ENCODE measurements around the gene TAPBPL. TPM values are rescaled to one million over a fixed set of nuclear protein-coding genes. Genes with fewer than 3 reads are reported as not detected.

Gene TAPBPL
- polyA plus RNA-seq, 1 of the 3 experiments (the other 2 are of a cell fraction), result 24.1 TPM

DNA sequence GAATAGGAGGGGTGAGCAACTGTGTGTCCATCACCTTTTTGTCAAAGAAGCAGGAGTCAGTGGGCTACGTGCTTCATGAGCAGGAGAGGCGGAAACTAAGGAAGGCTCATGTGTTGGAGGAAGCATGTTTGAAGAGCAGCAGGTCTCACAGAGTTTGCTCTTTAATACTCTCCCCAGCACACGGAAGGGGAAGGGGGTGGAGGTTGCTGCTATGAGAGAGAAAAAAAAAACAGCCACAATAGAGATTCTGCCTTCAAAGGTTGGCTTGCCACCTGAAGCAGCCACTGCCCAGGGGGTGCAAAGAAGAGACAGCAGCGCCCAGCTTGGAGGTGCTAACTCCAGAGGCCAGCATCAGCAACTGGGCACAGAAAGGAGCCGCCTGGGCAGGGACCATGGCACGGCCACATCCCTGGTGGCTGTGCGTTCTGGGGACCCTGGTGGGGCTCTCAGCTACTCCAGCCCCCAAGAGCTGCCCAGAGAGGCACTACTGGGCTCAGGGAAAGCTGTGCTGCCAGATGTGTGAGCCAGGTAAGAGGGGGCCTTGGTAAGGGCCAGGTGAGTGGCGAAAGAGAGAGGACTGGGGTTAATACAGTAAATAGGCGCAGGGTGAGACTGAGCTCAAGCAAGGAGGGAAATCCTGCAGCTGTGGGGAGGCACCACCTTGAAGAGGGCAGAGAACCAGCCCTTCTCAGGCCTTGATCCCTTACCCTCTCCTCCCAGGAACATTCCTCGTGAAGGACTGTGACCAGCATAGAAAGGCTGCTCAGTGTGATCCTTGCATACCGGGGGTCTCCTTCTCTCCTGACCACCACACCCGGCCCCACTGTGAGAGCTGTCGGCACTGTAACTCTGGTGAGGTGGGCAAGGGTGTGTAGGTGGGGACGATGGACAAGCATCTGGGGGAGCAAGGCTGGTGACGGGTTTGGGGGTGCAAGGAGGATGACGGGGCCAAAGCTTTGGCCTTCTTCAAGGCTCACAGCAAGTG is 6.8 kb upstream of the TAPBPL start, which contains the start of gene CD27:
Gene CD27 (plus strand): TSS at position 252 of the 985 bp plus-strand sequence. CDS start 141 bp downstream, at position 393.
- no peak within 1 kb of the TSS for H3K9ac ChIP-seq
- H3K27ac ChIP-seq (ENCODE audit: low read depth in 2 of 2, low read length in 1 of 2), result no peak within 1 kb of the TSS
- no peak for DNase-seq
- no peaks in the 10 kb centered on the region for H3K36me3 ChIP-seq (replicated peaks in 1 of 2; ENCODE audit: control insufficient read depth in 1 of 2, insufficient read depth in 2 of 2, low read length in 1 of 2)
- H3K4me2 ChIP-seq, result no peak within 1 kb of the TSS
- no peak within 1 kb of the TSS for H3K4me3 ChIP-seq (ENCODE audit: low read depth in 2 of 2, low read length in 1 of 2)
- 92% methylated on average over 14 of the region's 16 CpGs for WGBS (ENCODE audit: low lambda C conversion rate)
- peaks cover 0 to 2% of the 10 kb centered on the region in 2 experiments; a peak in 1 of 4 replicates for H3K4me1 ChIP-seq (ENCODE audit: control insufficient read depth in 1 of 2, insufficient read depth in 2 of 2, low read depth in 1 of 2, low read length in 1 of 2)
- ChIA-PET POLR2A (no interaction called here), CTCF (interaction anchor here (1.1 to 2.5 kb wide), 4 partner anchors 20 to 456 kb away, joined by 3 to 14 read pairs (median 6); no protein-coding TSS in a partner anchor)
- no peak within 1 kb of the TSS for H2AFZ ChIP-seq (ENCODE audit: low read depth)
- no peaks in the 10 kb centered on the region for H3K79me2 ChIP-seq (ENCODE audit: insufficient read depth)
- TF ChIP-seq RXRA (IDR thresholded peaks at IDR 0.05; ENCODE audit: borderline replicate concordance, low read depth) (no peak), CHD2 (IDR thresholded peaks at IDR 0.05; ENCODE audit: low read length, partially characterized antibody) (no peak), FOXJ3 (CRISPR knock-in tag; IDR thresholded peaks at IDR 0.05) (no peak), POLR2AphosphoS5 (IDR thresholded peaks at IDR 0.05; ENCODE audit: low read depth, low read length) (no peak), GABPA (IDR thresholded peaks at IDR 0.05; ENCODE audit: low read depth) (no peak), MXI1 (IDR thresholded peaks at IDR 0.05; ENCODE audit: low read depth, low read length) (no peak), ELF1 (IDR thresholded peaks at IDR 0.05) (no peak), EP300 (IDR thresholded peaks at IDR 0.05; ENCODE audit: borderline replicate concordance in 1 of 2, low read depth in 1 of 2, low read length in 1 of 2) (no peak), RFX5 (IDR thresholded peaks at IDR 0.05; ENCODE audit: low read length) (no peak), SMC3 (IDR thresholded peaks at IDR 0.05; ENCODE audit: low read depth, low read length) (no peak), MEF2A (IDR thresholded peaks at IDR 0.05; ENCODE audit: borderline replicate concordance, low read depth) (no peak), NRF1 (IDR thresholded peaks at IDR 0.05; ENCODE audit: low read depth, low read length) (no peak)
- TF ChIP-seq, protein P1, sequence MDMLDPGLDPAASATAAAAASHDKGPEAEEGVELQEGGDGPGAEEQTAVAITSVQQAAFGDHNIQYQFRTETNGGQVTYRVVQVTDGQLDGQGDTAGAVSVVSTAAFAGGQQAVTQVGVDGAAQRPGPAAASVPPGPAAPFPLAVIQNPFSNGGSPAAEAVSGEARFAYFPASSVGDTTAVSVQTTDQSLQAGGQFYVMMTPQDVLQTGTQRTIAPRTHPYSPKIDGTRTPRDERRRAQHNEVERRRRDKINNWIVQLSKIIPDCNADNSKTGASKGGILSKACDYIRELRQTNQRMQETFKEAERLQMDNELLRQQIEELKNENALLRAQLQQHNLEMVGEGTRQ (IDR thresholded peaks at IDR 0.05; ENCODE audit: borderline replicate concordance, low read depth, low read length), result no peak
- H3F3A ChIP-seq (replicated peaks; ENCODE audit: insufficient read depth), result no peaks in the 10 kb centered on the region
- no peaks in the 10 kb centered on the region for H3K27me3 ChIP-seq (ENCODE audit: insufficient read depth)
- H3K9me3 ChIP-seq, result no peaks in the 10 kb centered on the region
- no peaks in the 10 kb centered on the region for H4K20me1 ChIP-seq (ENCODE audit: insufficient read depth)
- H3K9me2 ChIP-seq, result no peaks in the 10 kb centered on the region

DNA sequence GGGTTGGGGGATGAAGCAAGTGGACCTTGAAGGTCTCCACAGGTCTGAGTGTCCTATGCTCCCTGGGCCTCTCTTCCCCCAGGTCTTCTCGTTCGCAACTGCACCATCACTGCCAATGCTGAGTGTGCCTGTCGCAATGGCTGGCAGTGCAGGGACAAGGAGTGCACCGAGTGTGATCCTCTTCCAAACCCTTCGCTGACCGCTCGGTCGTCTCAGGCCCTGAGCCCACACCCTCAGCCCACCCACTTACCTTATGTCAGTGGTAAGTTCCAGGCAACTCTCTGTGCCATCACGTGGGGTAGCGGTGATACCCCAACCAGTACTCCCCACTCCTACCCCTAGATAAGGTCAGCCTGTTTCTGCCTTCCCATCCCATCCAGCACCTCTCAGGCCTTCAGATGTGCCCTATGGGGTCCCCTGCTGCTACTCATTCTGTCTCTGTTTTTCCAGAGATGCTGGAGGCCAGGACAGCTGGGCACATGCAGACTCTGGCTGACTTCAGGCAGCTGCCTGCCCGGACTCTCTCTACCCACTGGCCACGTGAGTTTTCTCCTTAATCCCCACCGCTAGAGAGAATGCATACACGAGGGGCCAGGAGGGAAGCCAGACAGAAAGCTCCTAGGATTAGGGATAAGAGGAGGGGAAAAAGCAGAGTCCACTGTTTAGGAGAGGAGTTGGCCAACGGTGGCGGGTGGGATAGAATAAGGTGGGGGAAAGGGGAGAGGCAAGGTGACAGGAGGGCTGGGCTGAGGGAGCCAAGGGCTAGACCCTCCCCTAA is 1.6 kb upstream of the TAPBPL start:
- H3K9me2 ChIP-seq, result no peaks in the 10 kb centered on the region
- peak overlapping the region; percentile 63 to 69 for H3K4me3 ChIP-seq (ENCODE audit: low read depth in 2 of 2, low read length in 1 of 2)
- 93% methylated on average over 16 of the region's 16 CpGs for WGBS (ENCODE audit: low lambda C conversion rate)
- H3F3A ChIP-seq (replicated peaks; ENCODE audit: insufficient read depth), result peaks cover 9% of the 10 kb centered on the region
- ChIA-PET POLR2A (interaction anchor here (2.4 to 3.3 kb wide), 2 partner anchors 20 to 84 kb away, joined by 9 to 19 read pairs; partner anchors contain the start of genes GAPDH and VAMP1), CTCF (interaction anchor here (0.7 to 5.2 kb wide), 4 partner anchors 15 to 88 kb away, joined by 3 to 33 read pairs (median 12); no protein-coding TSS in a partner anchor)
- H3K4me1 ChIP-seq (ENCODE audit: control insufficient read depth in 1 of 2, insufficient read depth in 2 of 2, low read depth in 1 of 2, low read length in 1 of 2), result peaks cover 11 to 29% of the 10 kb centered on the region in 2 experiments; a peak in 2 of 4 replicates
- peak overlapping the region; percentile 86 for H3K4me2 ChIP-seq
- peaks cover 0 to 3% of the 10 kb centered on the region in 2 experiments for H3K36me3 ChIP-seq (replicated peaks in 1 of 2; ENCODE audit: control insufficient read depth in 1 of 2, insufficient read depth in 2 of 2, low read length in 1 of 2)
- no peaks in the 10 kb centered on the region for H3K79me2 ChIP-seq (ENCODE audit: insufficient read depth)
- peak overlapping the region in 1 of 2 experiments; percentile 91; a peak in 2 of 4 replicates for H3K27ac ChIP-seq (ENCODE audit: low read depth in 2 of 2, low read length in 1 of 2)
- H3K9ac ChIP-seq, result peak overlapping the region; percentile 81; the same call in 1 of the 2 replicates
- no peaks in the 10 kb centered on the region for H3K9me3 ChIP-seq
- DNase-seq, result no peak
- no peaks in the 10 kb centered on the region for H3K27me3 ChIP-seq (ENCODE audit: insufficient read depth)
- H2AFZ ChIP-seq (ENCODE audit: low read depth), result no peak overlapping the region
- no peaks in the 10 kb centered on the region for H4K20me1 ChIP-seq (ENCODE audit: insufficient read depth)
- TF ChIP-seq NRF1 (IDR thresholded peaks at IDR 0.05; ENCODE audit: low read depth, low read length) (no peak), ELF1 (IDR thresholded peaks at IDR 0.05) (no peak), TEAD4 (IDR thresholded peaks at IDR 0.05; ENCODE audit: borderline replicate concordance, insufficient read depth) (no peak), SMC3 (IDR thresholded peaks at IDR 0.05; ENCODE audit: low read depth, low read length) (no peak), MXI1 (IDR thresholded peaks at IDR 0.05; ENCODE audit: low read depth, low read length) (no peak), FOSL2 (IDR thresholded peaks at IDR 0.05; ENCODE audit: borderline replicate concordance, low read depth) (no peak)
- TF ChIP-seq, protein P2, sequence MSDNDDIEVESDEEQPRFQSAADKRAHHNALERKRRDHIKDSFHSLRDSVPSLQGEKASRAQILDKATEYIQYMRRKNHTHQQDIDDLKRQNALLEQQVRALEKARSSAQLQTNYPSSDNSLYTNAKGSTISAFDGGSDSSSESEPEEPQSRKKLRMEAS (IDR thresholded peaks at IDR 0.05; ENCODE audit: low read depth), result no peak
- TF ChIP-seq, protein P3, sequence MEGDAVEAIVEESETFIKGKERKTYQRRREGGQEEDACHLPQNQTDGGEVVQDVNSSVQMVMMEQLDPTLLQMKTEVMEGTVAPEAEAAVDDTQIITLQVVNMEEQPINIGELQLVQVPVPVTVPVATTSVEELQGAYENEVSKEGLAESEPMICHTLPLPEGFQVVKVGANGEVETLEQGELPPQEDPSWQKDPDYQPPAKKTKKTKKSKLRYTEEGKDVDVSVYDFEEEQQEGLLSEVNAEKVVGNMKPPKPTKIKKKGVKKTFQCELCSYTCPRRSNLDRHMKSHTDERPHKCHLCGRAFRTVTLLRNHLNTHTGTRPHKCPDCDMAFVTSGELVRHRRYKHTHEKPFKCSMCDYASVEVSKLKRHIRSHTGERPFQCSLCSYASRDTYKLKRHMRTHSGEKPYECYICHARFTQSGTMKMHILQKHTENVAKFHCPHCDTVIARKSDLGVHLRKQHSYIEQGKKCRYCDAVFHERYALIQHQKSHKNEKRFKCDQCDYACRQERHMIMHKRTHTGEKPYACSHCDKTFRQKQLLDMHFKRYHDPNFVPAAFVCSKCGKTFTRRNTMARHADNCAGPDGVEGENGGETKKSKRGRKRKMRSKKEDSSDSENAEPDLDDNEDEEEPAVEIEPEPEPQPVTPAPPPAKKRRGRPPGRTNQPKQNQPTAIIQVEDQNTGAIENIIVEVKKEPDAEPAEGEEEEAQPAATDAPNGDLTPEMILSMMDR (IDR thresholded peaks at IDR 0.05), result no peak

All from SK-N-SH (cell line).